A673 (cell line): ENCODE measurements around the gene SARDH.

Experiments
- EZH2 ChIP-seq: fragments of 200-600 bp; sonication (generic); IDR thresholded peaks from 2 replicates; pipeline ENCODE4 v1.6.1; 2017; ENCODE audit warnings: borderline replicate concordance, low read depth, mild to moderate bottlenecking, mixed read lengths, antibody characterized with exemption, low read length; ENCODE audit not compliant: poor library complexity, severe bottlenecking
- TF ChIP-seq, protein P1 (sequence below): fragments of 300-800, 200-600 bp; sonication (generic); conservative IDR thresholded peaks from 2 replicates; pipeline ENCODE4 v1.5.1; 2017; ENCODE audit warnings: low read depth, mild to moderate bottlenecking, antibody characterized with exemption, low read length, moderate library complexity, mixed read lengths

DNA sequence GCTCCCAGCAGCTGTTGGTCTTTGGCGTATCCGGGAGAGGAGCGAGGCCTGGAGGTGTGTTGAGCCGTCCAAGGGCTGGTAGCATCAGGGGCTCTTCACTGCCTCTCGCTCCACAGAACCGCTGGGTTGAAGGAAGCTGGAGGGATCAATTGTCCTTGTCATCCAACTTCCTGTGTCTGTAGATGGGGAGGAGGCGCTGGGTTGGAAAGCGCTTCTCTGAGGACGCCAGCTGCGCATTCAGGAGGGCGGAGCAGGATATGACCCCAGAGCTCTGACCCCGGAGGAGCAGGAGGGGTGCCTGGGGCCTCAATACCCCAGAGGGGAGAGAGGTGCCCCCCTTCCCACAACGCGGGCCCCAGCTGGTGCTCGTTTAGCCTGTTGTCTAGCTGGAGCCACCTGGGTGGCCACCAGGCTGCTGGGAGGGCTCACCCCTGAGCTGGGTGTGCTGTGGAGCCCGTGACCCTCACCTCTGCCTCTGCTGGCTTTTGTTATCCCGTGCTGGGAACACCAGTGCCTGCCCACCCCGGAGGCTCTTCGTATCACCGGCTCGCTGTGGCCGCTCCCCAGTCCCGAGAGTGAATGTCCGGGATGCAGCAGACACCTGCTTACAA, 104.0 kb downstream of the SARDH start:
- TF ChIP-seq, protein P1, sequence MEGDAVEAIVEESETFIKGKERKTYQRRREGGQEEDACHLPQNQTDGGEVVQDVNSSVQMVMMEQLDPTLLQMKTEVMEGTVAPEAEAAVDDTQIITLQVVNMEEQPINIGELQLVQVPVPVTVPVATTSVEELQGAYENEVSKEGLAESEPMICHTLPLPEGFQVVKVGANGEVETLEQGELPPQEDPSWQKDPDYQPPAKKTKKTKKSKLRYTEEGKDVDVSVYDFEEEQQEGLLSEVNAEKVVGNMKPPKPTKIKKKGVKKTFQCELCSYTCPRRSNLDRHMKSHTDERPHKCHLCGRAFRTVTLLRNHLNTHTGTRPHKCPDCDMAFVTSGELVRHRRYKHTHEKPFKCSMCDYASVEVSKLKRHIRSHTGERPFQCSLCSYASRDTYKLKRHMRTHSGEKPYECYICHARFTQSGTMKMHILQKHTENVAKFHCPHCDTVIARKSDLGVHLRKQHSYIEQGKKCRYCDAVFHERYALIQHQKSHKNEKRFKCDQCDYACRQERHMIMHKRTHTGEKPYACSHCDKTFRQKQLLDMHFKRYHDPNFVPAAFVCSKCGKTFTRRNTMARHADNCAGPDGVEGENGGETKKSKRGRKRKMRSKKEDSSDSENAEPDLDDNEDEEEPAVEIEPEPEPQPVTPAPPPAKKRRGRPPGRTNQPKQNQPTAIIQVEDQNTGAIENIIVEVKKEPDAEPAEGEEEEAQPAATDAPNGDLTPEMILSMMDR: no peak
- no peak for TF ChIP-seq EZH2
